ENCODE results near the gene CCDC92.

DNA sequence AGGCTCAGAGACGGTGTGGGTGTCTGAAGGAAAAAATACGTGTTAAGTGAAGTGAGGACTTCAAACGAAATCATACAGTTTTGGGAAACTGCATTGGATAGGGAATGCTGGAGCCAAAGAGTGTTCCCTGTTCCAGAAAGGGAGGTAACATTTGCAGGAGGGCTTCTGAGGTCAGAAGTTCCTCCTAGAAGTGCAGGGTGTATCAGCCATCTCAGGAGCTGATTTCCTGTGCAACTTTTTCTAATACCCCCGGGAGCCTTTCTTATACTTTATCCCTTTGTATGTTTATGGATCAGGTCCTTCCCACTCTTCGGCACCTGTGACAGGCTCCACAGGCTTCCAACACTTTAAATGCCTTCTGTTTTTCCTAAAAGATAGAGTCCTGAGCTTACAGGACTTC, 25.3 kb upstream of the CCDC92 start:
- TF ChIP-seq EP300 (IDR thresholded peaks at IDR 0.05; ENCODE audit: borderline replicate concordance) (no peak), TAF1 (IDR thresholded peaks at IDR 0.05; ENCODE audit: low read depth) (no peak), EGR1 (IDR thresholded peaks at IDR 0.05) (no peak), TEAD4 (IDR thresholded peaks at IDR 0.05) (no peak), RAD21 (IDR thresholded peaks at IDR 0.05; ENCODE audit: low read depth) (no peak), CREB1 (IDR thresholded peaks at IDR 0.05; ENCODE audit: low read depth) (no peak), TCF12 (IDR thresholded peaks at IDR 0.05; ENCODE audit: low read depth) (no peak), FOXM1 (IDR thresholded peaks at IDR 0.05; ENCODE audit: borderline replicate concordance, low read depth) (no peak)
- TF ChIP-seq, protein P1, sequence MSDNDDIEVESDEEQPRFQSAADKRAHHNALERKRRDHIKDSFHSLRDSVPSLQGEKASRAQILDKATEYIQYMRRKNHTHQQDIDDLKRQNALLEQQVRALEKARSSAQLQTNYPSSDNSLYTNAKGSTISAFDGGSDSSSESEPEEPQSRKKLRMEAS (IDR thresholded peaks at IDR 0.05): no peak
- TF ChIP-seq, protein P2, sequence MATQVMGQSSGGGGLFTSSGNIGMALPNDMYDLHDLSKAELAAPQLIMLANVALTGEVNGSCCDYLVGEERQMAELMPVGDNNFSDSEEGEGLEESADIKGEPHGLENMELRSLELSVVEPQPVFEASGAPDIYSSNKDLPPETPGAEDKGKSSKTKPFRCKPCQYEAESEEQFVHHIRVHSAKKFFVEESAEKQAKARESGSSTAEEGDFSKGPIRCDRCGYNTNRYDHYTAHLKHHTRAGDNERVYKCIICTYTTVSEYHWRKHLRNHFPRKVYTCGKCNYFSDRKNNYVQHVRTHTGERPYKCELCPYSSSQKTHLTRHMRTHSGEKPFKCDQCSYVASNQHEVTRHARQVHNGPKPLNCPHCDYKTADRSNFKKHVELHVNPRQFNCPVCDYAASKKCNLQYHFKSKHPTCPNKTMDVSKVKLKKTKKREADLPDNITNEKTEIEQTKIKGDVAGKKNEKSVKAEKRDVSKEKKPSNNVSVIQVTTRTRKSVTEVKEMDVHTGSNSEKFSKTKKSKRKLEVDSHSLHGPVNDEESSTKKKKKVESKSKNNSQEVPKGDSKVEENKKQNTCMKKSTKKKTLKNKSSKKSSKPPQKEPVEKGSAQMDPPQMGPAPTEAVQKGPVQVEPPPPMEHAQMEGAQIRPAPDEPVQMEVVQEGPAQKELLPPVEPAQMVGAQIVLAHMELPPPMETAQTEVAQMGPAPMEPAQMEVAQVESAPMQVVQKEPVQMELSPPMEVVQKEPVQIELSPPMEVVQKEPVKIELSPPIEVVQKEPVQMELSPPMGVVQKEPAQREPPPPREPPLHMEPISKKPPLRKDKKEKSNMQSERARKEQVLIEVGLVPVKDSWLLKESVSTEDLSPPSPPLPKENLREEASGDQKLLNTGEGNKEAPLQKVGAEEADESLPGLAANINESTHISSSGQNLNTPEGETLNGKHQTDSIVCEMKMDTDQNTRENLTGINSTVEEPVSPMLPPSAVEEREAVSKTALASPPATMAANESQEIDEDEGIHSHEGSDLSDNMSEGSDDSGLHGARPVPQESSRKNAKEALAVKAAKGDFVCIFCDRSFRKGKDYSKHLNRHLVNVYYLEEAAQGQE (IDR thresholded peaks at IDR 0.05; ENCODE audit: low read depth): no peak
